ENCODE results near the gene TMC3.

The TMC3 gene

GRCh38 chr15:81321667-81322066 lies 52.3 kb downstream of the TMC3 start:
- no peak for DNase-seq

DNA sequence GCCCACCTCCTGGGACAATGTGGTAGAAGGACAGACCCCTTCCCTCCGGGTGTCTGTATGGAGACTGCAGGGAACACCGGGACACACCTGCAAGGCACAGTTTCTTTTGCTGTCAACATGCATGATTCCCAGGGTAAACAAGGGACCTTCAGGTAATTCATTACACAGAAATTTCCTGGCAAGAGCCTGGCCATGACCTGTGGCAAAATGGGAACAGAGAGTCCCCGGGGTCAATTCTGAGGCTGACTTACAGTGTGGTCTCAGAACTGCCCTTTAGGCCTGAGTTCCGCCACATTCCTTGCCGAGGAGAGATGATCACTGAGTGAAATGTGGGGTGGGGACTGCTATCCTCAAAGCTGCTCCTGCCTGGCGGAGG lies 56.4 kb downstream of the TMC3 start:
- DNase-seq = no peak

GRCh38 chr15:81316267-81316666 lies 57.7 kb downstream of the TMC3 start:
- DNase-seq = no peak

DNA sequence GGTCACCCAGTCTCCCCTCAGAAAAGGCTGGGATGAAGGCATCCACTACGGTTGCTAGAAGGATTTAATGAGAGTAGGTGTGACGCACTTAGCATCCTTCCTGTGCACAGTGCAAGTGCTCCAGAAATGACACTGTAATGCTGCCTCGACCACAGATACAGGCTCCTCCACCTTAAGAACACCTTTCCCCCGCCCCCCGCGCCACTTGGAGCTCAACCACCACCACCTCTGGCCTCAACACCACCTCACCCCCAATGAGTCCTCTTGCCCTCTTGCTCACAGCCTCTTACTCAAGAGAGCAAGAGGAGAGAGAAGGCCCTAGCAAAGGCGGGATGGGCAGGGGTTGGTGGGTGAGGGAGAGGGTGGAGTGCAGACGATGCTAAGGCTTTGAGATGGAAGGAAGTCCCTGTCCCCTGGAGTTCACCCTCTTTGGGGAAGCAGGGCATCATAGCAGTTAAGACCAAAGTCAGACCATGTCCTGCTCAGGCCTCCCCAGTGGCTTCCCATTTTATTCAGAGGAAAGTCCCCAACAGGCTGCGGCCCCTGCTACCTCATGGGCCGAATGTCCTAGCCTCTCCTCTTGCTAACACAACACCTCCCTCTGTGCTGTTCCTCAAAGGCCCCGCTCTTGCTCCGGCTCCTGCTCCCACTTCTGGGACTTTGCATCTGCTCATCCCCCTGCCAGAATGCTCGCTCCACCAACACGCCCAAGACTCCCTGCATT lies 58.4 kb downstream of the TMC3 start:
- no peak for DNase-seq

- DNase-seq = no peak
Measured at GRCh38 chr15:81314378-81314777, 59.6 kb downstream of the TMC3 start.

DNA sequence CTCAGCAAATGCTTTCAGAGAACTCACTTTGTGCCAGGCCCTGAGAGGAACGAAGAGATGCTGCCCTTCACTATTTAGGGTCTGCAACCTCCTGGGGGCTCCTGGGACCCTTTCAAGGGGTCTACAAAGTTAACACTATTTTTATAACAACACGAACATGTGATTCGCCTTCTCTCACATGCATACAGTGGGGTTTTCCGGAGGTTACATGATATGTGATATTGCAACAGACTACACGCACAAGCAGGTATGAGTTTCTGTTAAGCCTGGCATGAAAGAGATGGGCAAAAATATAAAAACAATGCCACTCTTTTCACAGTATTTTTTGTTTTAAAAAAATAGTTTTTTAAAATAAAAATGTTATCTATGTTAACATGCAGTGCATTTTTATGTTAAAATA lies 60.3 kb downstream of the TMC3 start:
- DNase-seq = no peak

DNA sequence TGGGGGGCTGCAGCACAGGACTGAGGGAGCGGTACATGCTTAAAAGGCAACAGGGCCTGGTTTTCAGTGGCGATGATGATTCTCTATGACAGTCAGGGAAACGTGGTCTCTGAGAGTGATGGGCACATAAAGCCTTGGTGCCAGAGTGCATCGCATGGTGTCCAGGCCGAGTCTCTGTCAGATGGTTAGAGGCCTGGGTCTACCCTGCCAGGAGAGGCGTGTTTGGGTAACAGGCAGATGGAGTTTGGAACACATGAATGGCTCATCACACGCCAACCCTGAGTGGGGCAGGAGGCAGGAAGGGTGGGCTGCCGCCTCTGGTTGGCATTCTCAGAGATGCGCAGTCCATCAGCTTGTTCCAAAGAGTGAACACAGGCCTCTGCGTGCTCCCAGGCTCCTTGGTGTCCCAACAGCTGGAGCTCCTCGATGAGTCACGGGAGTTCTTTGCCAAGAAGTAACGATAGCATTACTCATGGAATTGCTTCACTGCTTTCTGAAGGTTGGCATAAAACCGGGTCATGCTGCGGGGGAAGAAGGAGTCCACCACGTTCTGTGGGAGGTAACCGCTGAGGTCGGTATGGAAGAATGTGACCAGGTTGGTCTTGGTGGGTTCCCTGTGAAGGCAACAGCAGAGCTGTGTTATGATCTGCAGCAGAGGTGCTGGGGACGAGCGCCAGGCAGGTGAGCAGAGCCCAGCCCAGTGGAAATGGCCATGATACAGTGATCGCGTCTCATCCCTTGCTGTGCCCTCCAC lies 61.0 kb downstream of the TMC3 start:
- no peak for DNase-seq

DNA sequence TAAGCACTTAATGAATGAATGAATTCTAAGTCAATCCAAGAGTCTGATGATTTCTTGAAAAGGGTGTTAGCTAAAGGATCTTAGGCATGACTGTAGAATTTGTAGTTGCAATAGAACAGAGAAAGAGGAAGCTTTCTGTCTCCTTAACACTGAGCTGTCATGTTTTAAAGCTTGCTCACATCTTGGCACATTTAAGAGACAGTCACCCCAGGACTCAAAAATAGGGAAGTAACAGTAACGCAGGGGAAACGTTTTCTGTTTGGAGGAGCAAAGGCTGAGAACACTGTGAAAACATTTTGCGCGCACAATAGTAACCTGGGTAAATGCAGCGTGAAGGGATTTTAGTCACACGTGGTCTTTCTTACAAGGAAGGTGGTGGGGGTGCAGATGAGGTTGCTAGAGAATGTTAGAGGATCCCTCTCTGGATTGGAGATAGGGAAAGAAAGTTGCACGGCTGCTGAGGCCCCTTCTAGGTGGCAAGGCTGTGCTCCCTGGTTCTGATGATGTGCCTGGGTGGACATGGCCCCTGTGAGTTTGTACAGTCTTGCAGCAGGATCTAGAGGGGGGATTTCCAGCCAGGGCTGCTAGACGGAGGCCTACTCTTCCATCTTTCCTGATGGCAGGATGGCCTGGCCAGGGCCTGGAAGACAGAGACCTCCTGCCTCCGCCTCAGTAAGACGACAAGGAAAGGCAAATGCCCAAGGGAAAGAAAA lies 62.1 kb downstream of the TMC3 start:
- DNase-seq = no peak

GRCh38 chr15:81310480-81310879 lies 63.5 kb downstream of the TMC3 start:
- DNase-seq = no peak

DNA sequence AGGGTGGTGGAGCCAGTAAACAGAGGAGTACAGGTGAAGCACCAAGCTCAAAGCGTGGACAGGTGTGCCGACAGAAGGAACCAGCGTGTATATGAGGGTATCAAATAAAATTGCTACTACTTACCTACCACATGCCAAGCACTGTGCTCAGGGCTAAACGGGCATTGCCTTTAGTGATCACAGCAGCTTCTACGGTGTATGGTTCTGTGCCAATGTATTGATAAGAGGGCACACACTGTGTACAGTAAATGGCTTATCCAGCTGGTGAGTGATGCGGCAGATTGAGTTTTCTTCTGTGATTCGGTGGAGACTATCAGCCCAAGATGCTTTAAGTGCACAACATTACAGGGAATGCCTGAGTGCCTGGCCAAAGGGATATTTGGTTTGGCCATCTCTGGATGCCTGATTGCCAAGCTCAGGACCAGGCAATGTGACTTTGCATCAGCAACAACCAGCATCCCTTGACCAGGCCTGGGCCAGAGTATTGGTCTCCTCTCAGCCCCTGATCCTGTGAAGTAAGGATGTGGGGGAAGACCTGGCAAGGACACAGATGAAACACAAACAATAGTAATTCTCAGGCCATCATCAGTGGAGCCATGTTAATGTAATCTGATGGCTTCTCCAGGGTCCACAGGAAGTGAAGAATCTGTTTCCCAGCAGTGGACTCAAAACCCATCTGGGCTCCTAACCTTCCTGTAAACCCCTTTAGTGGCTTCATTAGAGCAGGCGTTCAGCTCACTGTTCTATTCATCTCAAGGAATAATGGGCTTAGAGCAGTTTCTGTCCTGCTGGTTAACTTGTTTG lies 64.2 kb downstream of the TMC3 start:
- DNase-seq = no peak

- no peak for DNase-seq
Measured at GRCh38 chr15:81308260-81308659, 65.8 kb downstream of the TMC3 start.

- no peak for DNase-seq
Measured at GRCh38 chr15:81304226-81304625, 69.8 kb downstream of the TMC3 start.

GRCh38 chr15:81303244-81304225 lies 70.5 kb downstream of the TMC3 start:
- no peak for DNase-seq

GRCh38 chr15:81302701-81303109 lies 71.3 kb downstream of the TMC3 start:
- DNase-seq = no peak

GRCh38 chr15:81301815-81302399 lies 72.1 kb downstream of the TMC3 start:
- no peak for DNase-seq

- DNase-seq = no peak
Measured at GRCh38 chr15:81301385-81301784, 72.6 kb downstream of the TMC3 start.

GRCh38 chr15:81299630-81300273 lies 74.3 kb downstream of the TMC3 start:
- no peak for DNase-seq

GRCh38 chr15:81299156-81299555 lies 74.9 kb downstream of the TMC3 start:
- no peak for DNase-seq

DNA sequence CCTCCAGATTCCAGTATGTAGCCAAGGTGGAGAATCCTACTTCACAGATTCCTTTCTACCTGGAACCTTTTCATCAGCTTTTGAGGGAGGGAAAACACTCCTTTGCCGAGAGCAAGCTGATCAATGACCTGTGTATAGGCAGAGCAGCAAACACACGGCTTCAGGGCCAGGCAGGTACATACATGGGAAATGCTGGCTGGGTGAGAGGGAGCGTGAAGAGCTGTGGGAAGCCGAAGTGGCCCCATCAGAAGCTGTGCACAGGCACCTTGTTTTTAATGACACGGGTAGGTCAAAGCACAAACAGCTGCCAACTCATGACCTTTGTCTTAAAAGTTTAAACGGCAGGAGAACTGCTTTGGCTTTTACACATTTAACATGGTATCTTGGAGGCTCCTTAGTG lies 75.4 kb downstream of the TMC3 start:
- DNase-seq = no peak

GRCh38 chr15:81297603-81298575 lies 76.1 kb downstream of the TMC3 start:
- no peak for DNase-seq

All from NCI-H524 (cell line).